BLaER1 treated with 17β-estradiol and CSF1 and Interleukin-3, amounts not matched to agents 10 nM and 100 nM (cell line): ENCODE results near the gene HOXC13.

Experiments used
- H3K27ac ChIP-seq, 11 experiments: shearing (Covaris generic); formaldehyde crosslinking; 2 replicates each; pipeline ENCODE4 v1.8.1; 2022
- H3K27me3 ChIP-seq, 11 experiments: shearing (Covaris generic); formaldehyde crosslinking; 2 replicates each; pipeline ENCODE4 v1.8.1; 2022
- H3K36me3 ChIP-seq, 11 experiments: shearing (Covaris generic); formaldehyde crosslinking; 2 replicates each; pipeline ENCODE4 v1.8.1; 2022
- H3K4me1 ChIP-seq, 10 experiments: shearing (Covaris generic); formaldehyde crosslinking; 2 replicates each; pipeline ENCODE4 v1.8.1; 2022
- H3K4me2 ChIP-seq, 11 experiments: shearing (Covaris generic); formaldehyde crosslinking; 2 replicates each; pipeline ENCODE4 v1.8.1; 2022
- H3K4me3 ChIP-seq, 10 experiments: shearing (Covaris generic); formaldehyde crosslinking; 2 replicates each; pipeline ENCODE4 v1.8.1; 2022
- H3K9ac ChIP-seq, 11 experiments: shearing (Covaris generic); formaldehyde crosslinking; 2 replicates each; pipeline ENCODE4 v1.8.1; 2022
- H3K9me3 ChIP-seq, 11 experiments: shearing (Covaris generic); formaldehyde crosslinking; replicated peaks in 1 of 11; 2 replicates each; pipeline ENCODE4 v1.8.1; 2022
- H4K20me1 ChIP-seq, 11 experiments: shearing (Covaris generic); formaldehyde crosslinking; 2 replicates each; pipeline ENCODE4 v1.8.1; 2022
- Cebpa-rat ChIP-seq, 11 experiments: shearing (Covaris generic); IDR thresholded peaks; 2 replicates each; pipeline ENCODE4 v1.8.1; 2022

Gene HOXC13

DNA sequence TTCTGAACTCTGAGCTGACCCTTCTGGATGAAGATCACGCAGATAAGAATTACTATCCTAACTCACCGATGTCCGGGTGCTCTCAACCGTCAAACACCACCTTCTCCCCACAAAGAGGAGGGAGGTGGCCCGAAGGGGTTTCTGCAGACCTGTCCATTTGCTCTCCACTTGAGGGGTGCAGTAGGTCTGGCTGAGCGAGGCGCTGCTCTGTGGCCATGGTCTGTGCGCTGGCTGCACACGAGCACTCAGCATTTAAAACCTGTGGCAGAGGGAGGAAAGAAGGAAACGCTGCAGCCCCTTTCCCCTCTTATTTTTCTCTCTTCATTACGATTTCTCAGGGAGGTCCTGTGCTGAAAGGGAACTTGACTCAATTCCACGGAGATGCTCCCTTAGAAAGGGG lies 1.5 kb upstream of the HOXC13 start:
- Histone ChIP-seq H4K20me1 (peaks cover 0 to 76% (median 43%) of the 10 kb centered on the region in 11 experiments; a peak in 14 of 22 replicates), H3K4me1 (no peaks in the 10 kb centered on the region), H3K4me2 (no peak overlapping the region), H3K9me3 (peaks cover 0 to 43% (median 26%) of the 10 kb centered on the region in 11 experiments; a peak in 19 of 22 replicates), H3K36me3 (no peaks in the 10 kb centered on the region), H3K27me3 (peaks cover 100% of the 10 kb centered on the region in 11 experiments), H3K27ac (no peak overlapping the region), H3K4me3 (no peak overlapping the region), H3K9ac (no peak overlapping the region)
- TF ChIP-seq Cebpa-rat (IDR thresholded peaks at IDR 0.05), result no peak

DNA sequence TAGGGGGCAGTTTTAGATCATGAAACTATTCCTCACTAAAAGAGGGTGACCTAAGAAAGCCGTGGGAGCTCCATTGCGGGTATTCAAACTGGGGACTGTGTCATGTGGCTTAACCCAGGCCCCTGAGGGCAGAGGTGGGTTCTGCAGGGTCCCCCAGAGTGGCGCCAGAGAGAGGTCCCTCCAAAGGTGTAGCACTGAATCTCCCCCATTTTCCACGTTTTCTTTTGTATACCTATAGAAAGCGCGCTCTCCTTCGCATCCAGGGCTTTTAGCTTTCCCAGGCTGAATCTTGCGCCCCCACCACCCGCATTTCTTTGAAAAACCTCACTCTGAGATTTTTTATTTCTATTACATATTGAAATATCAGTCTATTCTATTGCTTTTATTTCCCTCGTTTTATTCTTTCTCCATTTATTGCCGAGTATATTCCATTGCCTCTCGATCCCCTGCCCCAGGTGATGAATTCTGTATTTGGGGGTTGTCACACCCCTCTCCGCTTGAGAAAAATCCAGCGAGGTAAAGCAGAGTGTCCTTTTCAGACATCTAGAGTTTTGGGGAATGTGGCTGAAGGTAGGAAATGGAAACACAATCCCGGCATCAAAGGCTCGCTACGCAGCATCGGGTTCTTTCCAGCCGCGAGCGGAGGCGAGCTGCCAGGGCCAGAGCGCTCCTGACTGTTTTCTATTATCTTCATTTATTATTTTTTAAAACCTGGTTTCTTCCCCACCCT lies 870 bp upstream of the HOXC13 start:
- H3K4me2 ChIP-seq, result no peak overlapping the region

DNA sequence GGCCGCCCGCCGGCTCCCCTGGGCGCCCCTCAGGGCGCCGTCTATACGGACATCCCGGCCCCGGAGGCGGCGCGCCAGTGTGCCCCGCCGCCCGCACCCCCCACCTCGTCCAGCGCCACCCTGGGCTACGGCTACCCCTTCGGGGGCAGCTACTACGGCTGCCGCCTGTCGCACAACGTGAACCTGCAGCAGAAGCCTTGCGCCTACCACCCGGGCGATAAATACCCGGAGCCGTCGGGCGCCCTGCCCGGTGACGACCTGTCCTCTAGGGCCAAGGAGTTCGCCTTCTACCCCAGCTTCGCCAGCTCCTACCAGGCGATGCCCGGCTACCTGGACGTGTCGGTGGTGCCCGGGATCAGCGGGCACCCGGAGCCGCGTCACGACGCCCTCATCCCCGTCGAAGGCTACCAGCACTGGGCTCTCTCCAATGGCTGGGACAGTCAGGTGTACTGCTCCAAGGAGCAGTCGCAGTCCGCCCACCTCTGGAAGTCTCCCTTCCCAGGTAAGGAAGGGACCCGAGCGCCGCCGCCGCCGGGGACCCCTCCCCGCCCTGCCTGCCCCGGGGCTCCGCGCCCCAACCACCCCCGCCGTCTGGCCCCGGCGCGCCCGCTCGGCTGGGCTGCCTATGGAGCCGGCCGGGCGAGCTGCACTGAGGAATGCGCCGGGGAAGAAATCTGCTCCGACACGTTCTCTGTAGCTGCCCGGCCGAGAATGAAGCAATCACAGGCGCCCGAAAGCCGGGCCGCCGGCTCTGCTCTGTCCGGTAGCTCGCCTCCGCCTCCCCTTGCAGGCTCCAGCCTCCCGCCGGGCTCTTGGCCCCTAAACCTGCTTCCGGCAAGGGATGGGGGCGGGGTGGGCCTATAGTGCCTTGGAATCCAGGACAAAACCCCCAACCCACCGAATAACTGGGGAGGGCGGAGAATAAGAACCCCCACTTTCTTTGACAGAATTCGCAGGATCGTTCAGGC lies 794 bp downstream of the HOXC13 start:
- TF ChIP-seq Cebpa-rat (IDR thresholded peaks at IDR 0.05), result no peak
- Histone ChIP-seq H3K27me3 (peaks cover 100% of the 10 kb centered on the region in 11 experiments), H4K20me1 (peaks cover 0 to 67% (median 34%) of the 10 kb centered on the region in 11 experiments; a peak in 14 of 22 replicates), H3K9me3 (peaks cover 10 to 39% (median 24%) of the 10 kb centered on the region in 11 experiments; a peak in 19 of 22 replicates), H3K4me3 (no peak overlapping the region), H3K27ac (no peak overlapping the region), H3K36me3 (no peaks in the 10 kb centered on the region), H3K9ac (no peak overlapping the region), H3K4me1 (no peaks in the 10 kb centered on the region), H3K4me2 (no peak overlapping the region)

More for the DNA sequence above, 870 bp upstream of the HOXC13 start:
- H3K27ac ChIP-seq, result no peak overlapping the region
- peaks cover 0 to 75% (median 43%) of the 10 kb centered on the region in 11 experiments; a peak in 14 of 22 replicates for H4K20me1 ChIP-seq
- H3K27me3 ChIP-seq, result peaks cover 100% of the 10 kb centered on the region in 11 experiments
- H3K4me1 ChIP-seq, result no peaks in the 10 kb centered on the region
- H3K9ac ChIP-seq, result no peak overlapping the region
- H3K36me3 ChIP-seq, result no peaks in the 10 kb centered on the region
- no peak overlapping the region for H3K4me3 ChIP-seq
- no peak for TF ChIP-seq Cebpa-rat (IDR thresholded peaks at IDR 0.05)
- peaks cover 0 to 37% (median 26%) of the 10 kb centered on the region in 11 experiments; a peak in 19 of 22 replicates for H3K9me3 ChIP-seq

DNA sequence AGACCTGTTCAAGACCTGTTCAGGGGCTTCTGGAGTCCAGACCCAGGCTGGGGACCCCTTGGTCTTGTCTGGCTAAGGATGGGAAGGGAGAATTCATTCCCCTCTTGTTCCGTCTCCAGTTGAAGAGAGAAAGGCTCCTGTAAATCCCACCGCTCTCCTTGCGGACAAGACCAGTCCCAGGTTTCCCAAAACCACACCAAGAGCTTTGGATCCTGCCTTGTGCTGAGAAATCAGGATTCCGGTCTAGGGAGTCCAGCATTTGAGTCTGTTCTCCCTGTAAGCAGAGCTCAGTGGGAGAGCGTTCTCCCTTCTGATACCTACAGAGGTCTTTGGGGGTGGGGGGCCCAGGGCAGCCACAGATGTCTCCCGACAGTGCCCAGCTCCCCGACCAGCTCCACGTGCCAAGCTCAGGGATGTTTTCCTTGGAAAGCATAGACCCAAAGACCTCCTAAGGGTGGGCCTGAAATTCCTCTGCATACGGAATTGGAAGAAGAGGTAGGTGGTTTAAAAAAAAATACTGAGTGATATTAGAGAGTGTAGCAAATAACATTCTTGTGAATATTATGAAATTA lies 1.9 kb downstream of the HOXC13 start:
- no peak for TF ChIP-seq Cebpa-rat (IDR thresholded peaks at IDR 0.05)
- H3K27me3 ChIP-seq, result peaks cover 100% of the 10 kb centered on the region in 11 experiments
- H3K4me3 ChIP-seq, result no peak overlapping the region
- H3K9ac ChIP-seq, result no peak overlapping the region
- no peak overlapping the region for H3K4me2 ChIP-seq
- no peaks in the 10 kb centered on the region for H3K36me3 ChIP-seq
- H3K9me3 ChIP-seq, result peaks cover 13 to 49% (median 34%) of the 10 kb centered on the region in 11 experiments; a peak in 20 of 22 replicates
- H3K27ac ChIP-seq, result no peak overlapping the region
- peaks cover 0 to 65% (median 30%) of the 10 kb centered on the region in 11 experiments; a peak in 15 of 22 replicates for H4K20me1 ChIP-seq
- H3K4me1 ChIP-seq, result no peaks in the 10 kb centered on the region

DNA sequence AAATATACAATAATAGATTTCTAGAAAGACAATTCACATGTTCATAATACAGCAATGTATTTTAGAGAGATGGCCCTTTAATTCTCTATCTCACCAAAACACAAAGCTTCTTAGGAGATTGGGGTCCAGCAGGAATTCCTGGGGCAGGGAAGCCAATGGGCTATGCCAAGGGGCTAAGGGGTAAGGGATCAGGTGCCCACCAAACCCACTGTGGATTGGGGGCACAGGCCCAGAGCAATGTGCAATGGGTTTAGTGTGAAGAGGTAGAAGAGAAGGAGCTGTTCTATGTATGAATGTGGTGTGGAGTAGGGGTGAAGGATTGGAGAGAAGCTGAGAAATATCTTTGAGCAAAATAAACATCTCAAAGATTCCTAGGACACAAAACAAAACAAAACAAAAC lies 2.6 kb downstream of the HOXC13 start:
- H3K27ac ChIP-seq, result no peak overlapping the region
- peaks cover 13 to 54% (median 37%) of the 10 kb centered on the region in 11 experiments; a peak in 20 of 22 replicates for H3K9me3 ChIP-seq
- peaks cover 100% of the 10 kb centered on the region in 11 experiments for H3K27me3 ChIP-seq
- no peak overlapping the region for H3K4me3 ChIP-seq
- no peak for TF ChIP-seq Cebpa-rat (IDR thresholded peaks at IDR 0.05)
- no peaks in the 10 kb centered on the region for H3K36me3 ChIP-seq
- H3K9ac ChIP-seq, result no peak overlapping the region
- H3K4me1 ChIP-seq, result no peaks in the 10 kb centered on the region
- H3K4me2 ChIP-seq, result no peak overlapping the region
- H4K20me1 ChIP-seq, result peaks cover 0 to 66% (median 23%) of the 10 kb centered on the region in 11 experiments; a peak in 15 of 22 replicates

DNA sequence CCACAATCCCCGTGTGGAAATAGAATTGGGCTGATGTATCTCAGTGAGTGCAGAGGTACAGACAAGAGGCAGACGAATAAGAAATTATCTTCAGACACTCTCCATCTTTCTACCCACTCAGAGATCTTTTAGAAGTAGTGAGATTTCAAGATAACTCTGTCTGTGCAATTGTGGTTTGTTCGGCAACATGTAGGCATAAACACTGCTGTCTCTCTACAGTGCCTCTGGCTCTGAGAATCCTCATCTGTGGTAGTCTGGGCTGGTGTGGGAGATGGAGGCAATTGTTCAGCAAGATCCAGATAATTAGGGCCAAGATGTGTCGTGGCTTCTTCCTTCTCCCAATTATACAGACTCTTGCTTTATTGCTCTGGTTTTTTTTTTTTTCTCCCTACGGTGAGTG lies 3.1 kb downstream of the HOXC13 start:
- Histone ChIP-seq H3K4me3 (no peak overlapping the region), H3K9ac (no peak overlapping the region), H4K20me1 (peaks cover 0 to 67% (median 24%) of the 10 kb centered on the region in 11 experiments; a peak in 13 of 22 replicates), H3K27ac (no peak overlapping the region), H3K4me2 (no peak overlapping the region), H3K4me1 (no peaks in the 10 kb centered on the region), H3K9me3 (peaks cover 13 to 54% (median 37%) of the 10 kb centered on the region in 11 experiments; a peak in 20 of 22 replicates), H3K36me3 (no peaks in the 10 kb centered on the region), H3K27me3 (peaks cover 100% of the 10 kb centered on the region in 11 experiments)
- no peak for TF ChIP-seq Cebpa-rat (IDR thresholded peaks at IDR 0.05)

DNA sequence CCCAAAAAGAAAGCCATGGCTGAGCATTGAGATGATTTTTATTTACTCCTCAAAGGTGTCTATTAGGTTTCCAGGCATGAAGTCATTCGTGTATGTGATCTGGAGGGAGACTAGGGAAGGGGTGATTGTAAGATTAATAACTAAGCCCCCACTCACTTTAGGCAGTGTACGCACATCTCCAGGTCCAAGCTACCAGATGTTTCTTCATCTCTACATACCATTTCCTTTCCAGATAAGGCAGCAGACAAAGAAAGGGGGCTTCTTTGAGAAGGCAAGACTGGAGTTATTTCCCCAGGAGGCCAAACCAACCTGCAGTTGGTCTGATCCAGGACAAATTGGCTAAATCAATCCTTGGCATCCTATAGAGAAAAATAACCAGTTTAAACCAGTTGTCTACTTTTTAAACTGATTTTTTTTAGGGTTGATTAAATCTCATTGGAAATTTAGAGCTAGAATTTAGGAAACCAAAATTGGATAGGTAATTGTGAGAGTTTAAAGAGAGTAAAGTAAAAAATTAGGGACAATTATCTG lies 3.9 kb downstream of the HOXC13 start:
- no peak for TF ChIP-seq Cebpa-rat (IDR thresholded peaks at IDR 0.05)
- H3K27ac ChIP-seq, result no peak overlapping the region
- peaks cover 13 to 54% (median 37%) of the 10 kb centered on the region in 11 experiments; a peak in 20 of 22 replicates for H3K9me3 ChIP-seq
- H3K4me1 ChIP-seq, result no peaks in the 10 kb centered on the region
- peaks cover 100% of the 10 kb centered on the region in 11 experiments for H3K27me3 ChIP-seq
- H3K4me3 ChIP-seq, result no peak overlapping the region
- H3K9ac ChIP-seq, result no peak overlapping the region
- H3K4me2 ChIP-seq, result no peak overlapping the region
- H3K36me3 ChIP-seq, result no peaks in the 10 kb centered on the region
- H4K20me1 ChIP-seq, result peaks cover 0 to 64% (median 21%) of the 10 kb centered on the region in 11 experiments; a peak in 12 of 22 replicates

DNA sequence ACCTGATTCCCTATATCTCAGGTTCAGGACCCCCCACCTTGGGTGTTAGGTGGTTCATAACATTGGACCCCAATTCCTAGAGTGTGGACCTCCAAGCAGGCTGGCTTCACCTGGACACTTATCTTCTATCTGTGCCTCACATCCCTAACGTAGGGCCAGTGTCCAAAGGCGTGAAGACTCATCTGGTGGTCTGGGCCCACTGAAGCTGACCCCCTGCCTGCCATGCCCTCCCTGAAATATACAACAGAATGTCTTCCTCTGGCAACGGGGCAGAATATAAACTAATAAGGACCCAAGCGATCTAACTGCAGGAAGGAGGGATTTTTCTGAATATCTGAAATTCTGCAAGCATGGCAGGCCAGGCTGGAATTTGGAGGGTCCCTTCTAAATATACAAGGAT lies 5.6 kb downstream of the HOXC13 start:
- no peaks in the 10 kb centered on the region for H3K36me3 ChIP-seq
- H3K27me3 ChIP-seq, result peaks cover 100% of the 10 kb centered on the region in 11 experiments
- H3K4me2 ChIP-seq, result no peak overlapping the region
- no peak for TF ChIP-seq Cebpa-rat (IDR thresholded peaks at IDR 0.05)
- peaks cover 9 to 53% (median 32%) of the 10 kb centered on the region in 11 experiments; a peak in 20 of 22 replicates for H3K9me3 ChIP-seq
- no peak overlapping the region for H3K9ac ChIP-seq
- H3K4me3 ChIP-seq, result no peak overlapping the region
- peaks cover 0 to 64% (median 18%) of the 10 kb centered on the region in 11 experiments; a peak in 15 of 22 replicates for H4K20me1 ChIP-seq
- no peaks in the 10 kb centered on the region for H3K4me1 ChIP-seq
- H3K27ac ChIP-seq, result no peak overlapping the region
